PFSK-1 (cell line): ENCODE data around the gene FAM124A.

Experiments
- FOXP2 ChIP-seq: optimal IDR thresholded peaks from 2 replicates; pipeline ENCODE3; 2011; ENCODE audit warnings: borderline replicate concordance, control low read depth, inconsistent platforms; ENCODE audit not compliant: insufficient read depth; ENCODE audit errors: extremely low read length, extremely low read depth
- TF ChIP-seq, protein P1 (sequence below), 2 experiments: IDR thresholded peaks; 2 replicates each; pipeline versions ENCODE4 v1.6.1 to v1.8.0; 2011 to 2012; ENCODE audit warnings: low read depth in 2 of 2, low read length in 2 of 2, control low read depth in 1 of 2, inconsistent platforms in 1 of 2, mild to moderate bottlenecking in 1 of 2, moderate library complexity in 1 of 2; ENCODE audit not compliant: insufficient read depth in 1 of 2

- TF ChIP-seq FOXP2, result no peak
- TF ChIP-seq, protein P1, sequence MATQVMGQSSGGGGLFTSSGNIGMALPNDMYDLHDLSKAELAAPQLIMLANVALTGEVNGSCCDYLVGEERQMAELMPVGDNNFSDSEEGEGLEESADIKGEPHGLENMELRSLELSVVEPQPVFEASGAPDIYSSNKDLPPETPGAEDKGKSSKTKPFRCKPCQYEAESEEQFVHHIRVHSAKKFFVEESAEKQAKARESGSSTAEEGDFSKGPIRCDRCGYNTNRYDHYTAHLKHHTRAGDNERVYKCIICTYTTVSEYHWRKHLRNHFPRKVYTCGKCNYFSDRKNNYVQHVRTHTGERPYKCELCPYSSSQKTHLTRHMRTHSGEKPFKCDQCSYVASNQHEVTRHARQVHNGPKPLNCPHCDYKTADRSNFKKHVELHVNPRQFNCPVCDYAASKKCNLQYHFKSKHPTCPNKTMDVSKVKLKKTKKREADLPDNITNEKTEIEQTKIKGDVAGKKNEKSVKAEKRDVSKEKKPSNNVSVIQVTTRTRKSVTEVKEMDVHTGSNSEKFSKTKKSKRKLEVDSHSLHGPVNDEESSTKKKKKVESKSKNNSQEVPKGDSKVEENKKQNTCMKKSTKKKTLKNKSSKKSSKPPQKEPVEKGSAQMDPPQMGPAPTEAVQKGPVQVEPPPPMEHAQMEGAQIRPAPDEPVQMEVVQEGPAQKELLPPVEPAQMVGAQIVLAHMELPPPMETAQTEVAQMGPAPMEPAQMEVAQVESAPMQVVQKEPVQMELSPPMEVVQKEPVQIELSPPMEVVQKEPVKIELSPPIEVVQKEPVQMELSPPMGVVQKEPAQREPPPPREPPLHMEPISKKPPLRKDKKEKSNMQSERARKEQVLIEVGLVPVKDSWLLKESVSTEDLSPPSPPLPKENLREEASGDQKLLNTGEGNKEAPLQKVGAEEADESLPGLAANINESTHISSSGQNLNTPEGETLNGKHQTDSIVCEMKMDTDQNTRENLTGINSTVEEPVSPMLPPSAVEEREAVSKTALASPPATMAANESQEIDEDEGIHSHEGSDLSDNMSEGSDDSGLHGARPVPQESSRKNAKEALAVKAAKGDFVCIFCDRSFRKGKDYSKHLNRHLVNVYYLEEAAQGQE (IDR thresholded peaks at IDR 0.05; ENCODE audit: insufficient read depth in 1 of 2, low read depth in 2 of 2, low read length in 2 of 2), result no peak
Observed at GRCh38 chr13:51229101-51229719, 7.0 kb downstream of the FAM124A start.
